NCI-H774 (cell line): Measurements from ENCODE around the gene HYPK.

ENCODE experiments used
- DNase-seq: peaks from one replicate; lab custom pipeline; 2025; lab: John Stamatoyannopoulos, UW

The HYPK gene, protein sequence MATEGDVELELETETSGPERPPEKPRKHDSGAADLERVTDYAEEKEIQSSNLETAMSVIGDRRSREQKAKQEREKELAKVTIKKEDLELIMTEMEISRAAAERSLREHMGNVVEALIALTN

GRCh38 chr15:43800286-43801141 lies at the start of gene HYPK:
TSS of gene HYPK (plus strand) at chr15:43800599. CDS start at chr15:43800623, 24 bp downstream.
- peak; percentile 83 for DNase-seq

DNA sequence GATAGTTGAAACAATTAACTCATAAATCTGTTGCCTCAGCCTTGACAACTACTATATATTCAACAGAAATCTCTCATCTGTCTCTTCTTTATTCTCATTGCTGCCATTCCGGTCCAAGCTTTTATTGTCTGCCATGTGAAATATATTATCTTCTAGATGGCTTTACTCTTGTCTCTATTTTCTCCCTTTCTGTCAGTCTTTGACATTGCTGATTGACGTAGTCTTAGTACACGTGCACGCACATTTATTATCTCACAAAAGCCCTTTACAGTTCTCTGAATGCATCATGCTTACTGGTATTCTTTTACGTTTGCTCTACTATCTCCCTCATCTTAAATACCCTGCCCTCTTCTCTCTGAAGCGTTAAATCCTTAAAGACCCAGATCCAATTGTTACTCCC lies 48.5 kb upstream of the HYPK start:
- no peak for DNase-seq

GRCh38 chr15:43762824-43763223 lies 37.6 kb upstream of the HYPK start:
- no peak for DNase-seq

GRCh38 chr15:43763819-43764446 lies 36.5 kb upstream of the HYPK start:
- DNase-seq = no peak

DNA sequence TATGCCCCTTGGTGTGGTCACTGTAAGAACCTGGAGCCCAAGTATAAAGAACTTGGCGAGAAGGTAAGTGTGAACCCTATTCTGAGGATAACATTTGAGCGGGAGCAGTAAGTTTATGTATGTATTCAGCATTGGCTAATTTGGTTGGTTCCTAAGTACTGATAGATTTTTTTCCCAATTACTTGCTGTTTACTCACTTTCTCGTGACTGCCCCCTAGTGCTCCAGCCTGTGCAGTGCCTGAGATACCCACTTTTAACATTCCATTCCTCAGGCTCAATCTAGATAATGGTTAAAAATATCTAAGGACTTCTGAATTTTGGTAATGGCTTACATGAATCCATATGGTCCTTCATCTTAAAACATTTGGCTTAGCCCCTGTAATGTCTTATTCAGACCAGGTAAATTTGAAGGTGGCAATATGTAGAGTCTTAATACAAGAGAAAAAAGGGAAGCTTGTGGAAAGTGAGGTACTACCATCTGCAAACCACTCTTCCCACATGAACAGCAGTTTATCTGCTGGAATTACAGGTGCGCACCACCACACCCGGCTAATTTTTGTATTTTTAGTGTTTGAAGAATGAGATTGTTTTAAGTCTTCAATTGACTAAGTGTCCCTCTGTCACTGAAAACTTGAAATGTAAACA lies 30.7 kb upstream of the HYPK start:
- peak; percentile 9 for DNase-seq

- DNase-seq = no peak
Measured at GRCh38 chr15:43771816-43772215, 28.6 kb upstream of the HYPK start.

DNA sequence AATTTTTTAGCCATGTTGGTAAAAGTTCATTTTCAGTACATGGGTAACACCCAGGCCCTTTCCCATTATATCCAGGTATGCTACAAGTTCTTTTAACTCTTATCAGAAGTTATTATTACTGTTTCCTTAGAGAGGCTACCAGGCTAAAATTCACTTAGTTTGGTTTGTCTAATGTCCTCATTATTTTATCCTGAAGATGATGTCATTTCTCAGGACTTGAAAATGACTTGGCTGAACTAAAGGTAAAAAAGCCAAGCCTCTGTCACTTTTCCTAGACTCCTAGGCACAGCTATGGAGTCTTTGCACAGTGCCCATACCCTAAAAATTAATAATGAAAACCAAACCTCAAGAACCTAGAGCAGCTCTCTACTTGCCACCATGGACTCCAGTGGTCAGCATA lies 27.8 kb upstream of the HYPK start:
- DNase-seq = no peak

- no peak for DNase-seq
Measured at GRCh38 chr15:43774062-43774461, 26.3 kb upstream of the HYPK start.

GRCh38 chr15:43775411-43775965 lies 24.9 kb upstream of the HYPK start:
- peak; percentile 6 for DNase-seq

DNA sequence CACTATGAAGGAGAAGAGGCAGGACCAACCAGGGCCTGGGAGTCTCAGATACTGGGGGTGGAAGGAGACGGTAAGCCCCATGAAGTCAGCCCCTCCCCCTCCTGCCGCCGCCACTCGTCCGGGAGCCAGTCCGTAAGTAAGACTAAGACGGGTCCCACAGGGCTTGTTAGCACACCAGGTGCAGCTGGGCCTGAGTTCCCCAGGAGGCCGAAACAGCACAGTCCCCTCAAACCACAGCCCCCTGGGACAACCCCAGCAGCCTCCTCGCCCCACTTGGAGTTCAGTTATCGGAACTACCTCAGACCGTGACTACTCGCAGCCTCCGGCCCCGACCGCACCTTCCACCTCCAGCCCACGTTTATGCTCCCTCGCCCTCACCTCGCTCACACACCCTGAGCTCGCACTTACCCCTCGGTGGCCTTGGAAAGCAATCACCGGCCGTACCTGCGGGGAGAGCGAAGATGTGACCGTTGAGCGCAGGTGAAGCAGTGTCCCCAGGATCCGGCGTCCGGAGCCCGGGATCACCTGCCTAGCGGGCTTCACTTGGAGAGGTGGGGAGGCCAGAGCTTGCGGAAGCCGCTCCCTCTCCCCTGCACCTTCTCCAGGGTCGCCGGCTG lies 24.2 kb upstream of the HYPK start:
- no peak for DNase-seq

- peak; percentile 80 for DNase-seq
Measured at GRCh38 chr15:43776718-43777266, 23.6 kb upstream of the HYPK start, which contains the start of gene ELL3. TSS of gene ELL3 (minus strand) at chr15:43776966. CDS start at chr15:43776901, 65 bp downstream.

- DNase-seq = peak; percentile 80
Measured at GRCh38 chr15:43777267-43777914, 23.0 kb upstream of the HYPK start.

- DNase-seq = no peak
Measured at GRCh38 chr15:43779016-43779415, 21.4 kb upstream of the HYPK start.

DNA sequence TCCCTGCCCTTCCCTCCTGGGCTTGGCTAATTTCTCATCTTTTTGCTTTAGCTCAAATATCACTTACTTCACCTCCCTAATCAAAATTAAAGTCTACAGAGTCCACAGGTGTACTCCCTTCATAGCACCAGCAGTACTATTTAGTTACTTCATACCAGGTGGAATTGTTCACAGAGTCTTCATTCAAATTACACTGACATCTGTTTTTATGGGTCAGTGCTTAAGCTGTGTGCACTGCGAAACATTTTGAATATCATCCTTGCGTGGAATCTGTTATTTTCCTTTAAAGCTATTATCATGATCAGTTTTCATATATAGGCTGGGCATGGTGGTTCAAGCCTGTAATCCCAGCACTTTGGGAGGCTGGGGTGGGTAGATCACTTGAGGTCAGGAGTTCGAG lies 11.0 kb upstream of the HYPK start:
- no peak for DNase-seq

- peak; percentile 99 for DNase-seq
Measured at GRCh38 chr15:43791993-43792760, 8.2 kb upstream of the HYPK start, which contains the start of gene SERF2. TSS of gene SERF2 (plus strand) at chr15:43792320. CDS start at chr15:43792377, 57 bp downstream.

- no peak for DNase-seq
Measured at GRCh38 chr15:43792761-43793476, 7.5 kb upstream of the HYPK start.

- DNase-seq = no peak
Measured at GRCh38 chr15:43793647-43794046, 6.8 kb upstream of the HYPK start.

DNA sequence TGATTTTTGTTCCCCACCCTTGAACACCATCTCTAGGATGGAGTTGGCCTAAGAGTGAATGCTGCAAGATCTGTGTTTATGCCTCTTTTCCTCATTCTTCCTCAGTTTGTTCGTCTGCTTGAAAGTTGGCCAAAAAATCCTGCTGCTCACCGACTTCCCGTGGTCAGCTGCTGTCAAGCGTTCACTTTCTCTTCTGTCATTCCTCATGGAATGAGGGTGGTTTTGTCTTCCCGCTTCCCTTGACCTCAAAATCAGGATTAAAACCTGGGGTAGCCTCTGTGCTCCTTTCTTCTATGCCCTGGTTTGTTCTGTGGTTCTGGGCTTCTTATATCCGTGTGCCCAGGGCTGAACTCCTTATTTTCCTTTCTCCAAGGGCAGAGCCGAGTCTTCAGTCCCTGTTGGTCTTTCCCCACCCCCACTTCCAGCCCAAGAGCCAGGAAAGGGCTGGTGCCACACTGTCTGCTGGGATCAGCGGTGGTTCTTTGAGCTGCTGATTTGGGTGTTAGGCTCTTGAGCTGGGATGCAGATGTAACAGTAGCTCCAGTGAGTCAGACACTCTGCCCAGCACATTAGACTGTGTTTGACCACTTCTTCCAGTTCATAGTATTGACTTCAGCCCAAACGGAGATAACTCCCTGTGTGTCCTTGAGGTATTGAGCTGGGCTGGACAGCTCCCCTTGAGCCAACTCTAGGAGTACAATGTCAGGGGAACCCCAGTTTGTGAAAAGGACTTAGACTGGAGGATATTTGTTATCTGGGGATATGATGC lies 5.9 kb upstream of the HYPK start:
- no peak for DNase-seq

DNA sequence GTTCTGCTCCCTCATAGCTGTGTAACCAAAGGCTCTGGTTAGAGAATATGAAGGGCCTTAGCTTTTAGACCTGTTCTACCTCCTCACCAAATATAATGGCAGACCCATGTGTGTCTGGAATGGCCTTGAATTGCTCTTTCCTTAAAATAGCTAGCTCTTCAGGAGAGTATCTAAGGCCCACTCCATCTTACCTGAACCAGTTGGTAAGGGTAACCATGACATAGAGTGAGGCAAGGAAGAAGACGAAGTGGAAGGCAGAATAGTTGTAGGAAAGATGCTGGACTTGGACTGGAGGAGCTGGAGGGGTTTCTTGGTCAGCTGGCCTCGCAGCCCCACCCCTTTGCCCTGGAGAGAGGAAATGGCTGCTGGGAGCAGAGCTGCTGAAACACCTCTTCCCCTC lies 5.2 kb upstream of the HYPK start:
- DNase-seq = no peak
